ENCODE measurements around the gene THAP2.

The THAP2 gene

DNA sequence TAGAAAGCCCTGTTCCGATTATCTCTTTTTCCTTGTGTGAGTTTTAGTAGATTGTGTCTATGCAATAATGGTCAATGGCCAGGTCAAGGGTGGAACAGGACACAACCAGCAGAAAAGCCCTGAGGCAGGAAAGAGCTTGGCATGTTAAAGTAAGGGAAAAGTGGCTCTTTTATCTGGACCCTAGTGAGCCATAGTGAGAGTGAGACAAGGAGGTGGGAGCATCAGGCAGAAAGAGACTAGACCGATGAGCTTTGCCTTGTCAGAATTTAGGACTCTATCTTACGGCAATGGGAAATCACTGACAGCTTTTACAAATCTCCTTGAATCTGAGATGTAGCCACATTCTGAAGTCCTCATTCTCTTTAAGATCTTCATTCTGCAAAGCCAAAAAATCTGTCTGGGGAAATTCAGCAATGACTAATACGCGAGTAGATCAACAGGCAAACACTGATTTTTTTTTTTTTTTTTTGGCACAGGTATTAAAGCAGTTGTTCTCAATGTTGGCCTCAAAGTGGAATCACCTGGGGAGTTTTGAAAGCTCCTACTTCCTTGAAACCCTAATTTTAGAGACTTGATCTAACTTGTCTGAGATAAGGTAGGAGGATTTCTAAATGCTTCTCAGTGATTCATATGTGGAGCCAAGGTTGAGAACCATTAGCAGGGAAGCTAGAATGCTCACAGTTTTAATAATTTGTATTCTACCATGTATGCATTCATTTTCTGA is 55.7 kb downstream of the THAP2 start:
- ChIA-PET POLR2A (interaction anchor here (0.6 kb wide), 1 partner anchor 1820 kb away, joined by 6 read pairs; no protein-coding TSS in a partner anchor), CTCF (interaction anchor here (0.7 to 3.3 kb wide), 3 partner anchors 12 to 82 kb away, joined by 3 to 10 read pairs (median 3); partner anchors contain the start of gene TMEM19)
- TF ChIP-seq, protein P1, sequence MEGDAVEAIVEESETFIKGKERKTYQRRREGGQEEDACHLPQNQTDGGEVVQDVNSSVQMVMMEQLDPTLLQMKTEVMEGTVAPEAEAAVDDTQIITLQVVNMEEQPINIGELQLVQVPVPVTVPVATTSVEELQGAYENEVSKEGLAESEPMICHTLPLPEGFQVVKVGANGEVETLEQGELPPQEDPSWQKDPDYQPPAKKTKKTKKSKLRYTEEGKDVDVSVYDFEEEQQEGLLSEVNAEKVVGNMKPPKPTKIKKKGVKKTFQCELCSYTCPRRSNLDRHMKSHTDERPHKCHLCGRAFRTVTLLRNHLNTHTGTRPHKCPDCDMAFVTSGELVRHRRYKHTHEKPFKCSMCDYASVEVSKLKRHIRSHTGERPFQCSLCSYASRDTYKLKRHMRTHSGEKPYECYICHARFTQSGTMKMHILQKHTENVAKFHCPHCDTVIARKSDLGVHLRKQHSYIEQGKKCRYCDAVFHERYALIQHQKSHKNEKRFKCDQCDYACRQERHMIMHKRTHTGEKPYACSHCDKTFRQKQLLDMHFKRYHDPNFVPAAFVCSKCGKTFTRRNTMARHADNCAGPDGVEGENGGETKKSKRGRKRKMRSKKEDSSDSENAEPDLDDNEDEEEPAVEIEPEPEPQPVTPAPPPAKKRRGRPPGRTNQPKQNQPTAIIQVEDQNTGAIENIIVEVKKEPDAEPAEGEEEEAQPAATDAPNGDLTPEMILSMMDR (IDR thresholded peaks at IDR 0.05; ENCODE audit: control extremely low read depth, extremely low read depth, low read depth, missing control alignments) = no peak

DNA sequence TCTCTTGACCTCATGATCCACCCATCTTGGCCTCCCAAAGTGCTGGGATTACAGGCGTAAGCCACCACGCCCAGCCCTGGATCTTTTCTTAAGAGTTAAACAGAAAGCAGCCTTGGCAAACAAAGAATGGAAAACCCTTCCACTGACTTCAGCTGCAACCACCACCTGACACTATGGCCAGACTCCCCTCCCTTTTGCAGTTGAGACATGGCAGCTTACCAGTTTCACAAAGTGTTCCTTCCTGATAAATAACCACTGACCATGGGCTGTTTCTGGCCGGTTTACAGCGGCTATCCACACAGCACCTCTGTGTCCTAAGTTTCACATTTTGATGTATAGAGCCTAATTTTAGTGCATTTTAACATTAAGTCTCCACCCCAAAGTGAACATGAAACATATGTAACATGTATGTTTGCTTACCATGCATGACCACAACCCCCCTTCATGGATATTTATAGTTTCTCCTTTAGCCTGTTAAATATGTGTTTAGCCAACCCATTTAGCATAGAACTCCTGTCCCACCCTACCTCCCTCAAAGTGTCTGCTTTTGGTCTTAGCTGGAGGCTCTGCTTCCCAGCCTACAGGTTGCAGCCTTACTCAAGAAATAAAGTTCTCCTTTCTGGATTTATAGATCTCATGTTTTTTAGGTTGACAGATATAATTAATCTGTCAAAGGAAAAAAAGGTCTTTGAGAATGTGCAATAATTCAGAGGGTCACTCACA is 57.8 kb downstream of the THAP2 start:
- TF ChIP-seq, protein P1 (IDR thresholded peaks at IDR 0.05; ENCODE audit: control extremely low read depth, extremely low read depth, low read depth, missing control alignments) = no peak
- POLR2A ChIA-PET = no interaction called here

More for the DNA sequence above, 55.7 kb downstream of the THAP2 start:
- DNase-seq (ENCODE audit: extremely low spot score) = no peak

DNA sequence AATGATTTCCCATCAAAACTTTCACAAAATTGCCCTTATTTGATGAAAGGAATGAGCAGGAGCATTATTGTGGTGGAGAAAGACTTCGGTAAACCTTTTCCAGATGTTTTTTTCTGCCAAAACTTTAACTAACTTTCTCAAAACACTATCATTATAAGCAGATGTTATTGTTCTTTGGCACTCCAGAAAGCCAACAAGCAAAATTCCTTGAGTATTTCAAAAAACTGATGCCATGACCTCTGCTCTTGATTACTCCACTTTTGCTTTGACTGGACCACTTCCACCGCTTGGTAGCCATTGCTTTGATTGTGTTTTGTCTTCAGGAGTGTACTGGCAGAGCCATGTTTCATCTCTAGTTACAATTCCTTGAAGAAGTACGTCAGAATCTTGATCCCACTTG is 60.9 kb downstream of the THAP2 start:
- POLR2A ChIA-PET = no interaction called here
- DNase-seq (ENCODE audit: extremely low spot score) = no peak
- CTCF ChIA-PET = no interaction called here
- TF ChIP-seq, protein P1 (IDR thresholded peaks at IDR 0.05; ENCODE audit: control extremely low read depth, extremely low read depth, low read depth, missing control alignments) = no peak

More for the DNA sequence above, 57.8 kb downstream of the THAP2 start:
- DNase-seq (ENCODE audit: extremely low spot score) = no peak
- CTCF ChIA-PET = interaction anchor here (1.5 kb wide), 1 partner anchor 12 kb away, joined by 3 read pairs; no protein-coding TSS in a partner anchor

DNA sequence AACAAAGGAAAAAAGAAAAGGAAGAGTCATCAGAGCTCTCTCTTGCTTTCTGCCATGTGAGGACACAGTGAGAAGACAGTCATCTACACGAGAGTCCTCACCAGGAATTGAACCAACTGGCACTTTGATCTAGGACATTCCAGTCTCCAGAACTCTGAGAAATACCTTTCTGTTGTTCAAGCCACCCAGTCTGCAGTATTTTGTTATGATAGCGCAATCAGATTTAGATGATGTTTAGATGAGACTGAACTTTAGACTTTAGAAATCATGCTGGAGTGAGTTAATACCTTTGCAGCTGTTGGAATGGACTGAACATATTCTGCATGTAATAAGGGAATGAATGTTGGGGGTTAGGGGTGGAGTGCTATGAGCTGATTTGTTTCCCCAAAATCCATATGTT is 62.4 kb downstream of the THAP2 start:
- ChIA-PET POLR2A (no interaction called here), CTCF (interaction anchor here (1.3 to 1.9 kb wide), 2 partner anchors 21 to 23 kb away, joined by 4 read pairs; no protein-coding TSS in a partner anchor)
- TF ChIP-seq, protein P1 (IDR thresholded peaks at IDR 0.05; ENCODE audit: control extremely low read depth, extremely low read depth, low read depth, missing control alignments) = no peak
- DNase-seq (ENCODE audit: extremely low spot score) = no peak

DNA sequence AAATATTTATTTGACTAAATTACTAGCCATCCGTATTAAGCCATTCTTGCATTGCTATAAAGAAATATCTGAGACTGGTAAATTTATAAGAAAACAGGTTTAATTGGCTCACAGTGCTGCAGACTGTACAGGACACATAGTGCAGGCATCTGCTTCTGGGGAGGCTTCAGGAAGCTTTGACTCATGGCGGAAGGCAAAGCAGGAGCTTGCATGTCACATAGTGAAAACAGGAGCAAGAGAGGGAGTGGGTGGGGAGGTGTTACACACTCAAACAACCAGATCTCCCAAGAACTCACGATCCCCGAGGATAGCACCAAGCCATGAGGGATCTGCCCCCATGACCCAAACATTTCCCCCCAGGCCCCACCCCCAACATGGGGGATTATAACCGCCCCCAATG is 63.9 kb downstream of the THAP2 start:
- TF ChIP-seq, protein P1 (IDR thresholded peaks at IDR 0.05; ENCODE audit: control extremely low read depth, extremely low read depth, low read depth, missing control alignments) = no peak
- ChIA-PET CTCF (no interaction called here), POLR2A (no interaction called here)
- no peak for DNase-seq (ENCODE audit: extremely low spot score)
